Anterior cingulate cortex (tissue), 58 donors: Measurements from ENCODE around the gene MOB1B.

Source experiments
- DNase-seq, 58 donors: peaks; one replicate each; lab custom pipeline; 2025; lab: John Stamatoyannopoulos, UW

Gene MOB1B

DNA sequence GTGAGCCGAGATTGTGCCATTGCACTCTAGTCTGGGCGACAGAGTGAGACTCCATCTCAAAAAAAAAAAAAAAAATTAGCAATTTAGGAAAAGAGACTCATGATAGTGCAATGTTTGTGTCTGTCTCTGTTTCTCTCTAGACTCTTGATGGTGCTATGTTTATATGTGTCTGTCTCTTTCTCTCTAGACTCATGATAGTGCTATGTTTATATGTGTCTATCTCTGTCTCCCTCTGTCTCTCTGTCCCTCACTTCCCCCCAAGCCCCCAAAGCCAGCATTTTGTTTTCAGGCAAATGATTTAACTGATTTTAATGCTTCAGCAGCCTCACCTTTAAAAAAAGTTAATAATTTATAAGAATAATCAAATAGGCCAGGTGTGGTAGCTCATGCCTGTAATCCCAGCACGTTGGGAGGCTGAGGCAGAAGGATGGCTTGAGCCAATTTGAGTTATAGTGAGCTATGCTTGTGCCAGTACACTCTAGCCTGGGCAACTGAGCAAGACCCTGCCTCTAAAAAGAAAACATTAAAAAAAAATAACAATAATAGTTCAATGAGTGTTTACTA is 6.9 kb downstream of the MOB1B start:
- DNase-seq, result no peak

DNA sequence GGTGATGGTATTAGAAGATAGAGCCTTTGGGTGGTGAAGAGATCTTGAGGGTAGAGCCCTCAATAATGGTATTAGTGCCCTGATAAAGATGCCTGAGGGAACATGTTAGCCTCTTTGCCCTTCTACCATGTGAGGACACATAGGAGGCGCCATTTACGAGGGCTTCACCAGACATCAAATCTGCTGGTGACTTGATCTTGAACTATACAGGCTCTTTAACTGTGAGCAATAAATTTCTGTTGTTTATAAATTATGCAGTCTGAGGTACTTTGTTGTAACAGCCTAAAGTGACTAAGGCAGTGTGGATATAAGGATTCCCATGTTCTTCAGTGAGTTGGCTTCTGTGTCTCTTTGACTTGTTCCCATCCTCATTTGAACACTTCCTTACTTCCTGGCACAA is 11.8 kb downstream of the MOB1B start:
- no peak for DNase-seq

DNA sequence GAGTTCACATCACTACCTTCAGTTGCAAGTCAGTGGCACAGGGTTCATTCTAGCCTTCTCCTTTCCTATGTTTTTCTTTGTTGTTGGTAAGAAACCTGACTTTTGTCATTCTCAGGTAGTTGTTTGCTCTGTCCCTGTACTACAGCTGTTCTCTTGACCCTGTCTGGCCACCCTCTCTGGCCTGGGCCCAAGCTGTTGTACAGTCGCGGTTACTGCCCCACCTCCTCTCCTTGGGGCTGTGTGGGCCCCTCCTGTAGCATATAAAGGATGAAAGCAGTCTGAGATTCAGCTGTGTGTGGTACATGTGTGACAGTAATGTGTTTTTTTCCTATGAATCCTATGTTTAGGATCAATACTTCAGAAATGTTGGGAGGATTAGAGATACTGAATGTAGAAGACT is 12.5 kb downstream of the MOB1B start:
- no peak for DNase-seq

DNA sequence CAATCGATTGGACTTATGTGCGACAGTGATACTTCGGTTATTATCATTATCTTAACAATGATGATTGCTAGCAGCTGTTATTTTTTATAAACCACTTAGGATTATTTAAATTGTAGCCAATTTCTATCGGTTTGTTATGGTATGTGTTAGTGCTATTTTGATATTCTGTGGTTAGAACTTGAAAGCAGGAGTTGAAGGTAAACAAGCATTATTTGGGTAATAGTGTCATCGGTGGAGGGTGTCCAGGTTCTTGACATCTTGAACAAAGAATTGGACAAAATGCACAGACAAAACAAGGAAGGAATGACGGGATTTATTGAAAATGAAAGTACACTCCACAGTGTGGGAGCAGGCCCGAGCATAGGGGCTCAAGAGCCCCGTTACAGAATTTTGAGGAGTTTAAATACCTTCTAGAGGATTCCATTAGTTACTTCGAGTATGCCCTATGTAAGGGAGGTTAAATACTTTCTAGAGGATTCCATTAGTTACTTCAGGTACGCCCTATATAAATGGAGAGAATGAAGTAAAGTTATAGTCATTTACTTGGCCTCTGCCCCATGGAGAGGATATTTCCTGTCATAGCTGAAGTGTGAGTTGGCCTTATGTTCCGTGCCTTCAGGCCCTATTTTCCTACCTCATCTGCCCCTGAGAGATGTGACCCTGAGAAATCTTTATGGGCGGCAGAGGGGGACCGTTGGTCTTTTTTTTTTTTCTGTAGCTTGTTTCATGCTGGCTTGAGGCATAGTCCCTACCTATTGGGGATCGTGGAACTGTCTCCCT is 13.1 kb downstream of the MOB1B start:
- DNase-seq, result no peak

DNA sequence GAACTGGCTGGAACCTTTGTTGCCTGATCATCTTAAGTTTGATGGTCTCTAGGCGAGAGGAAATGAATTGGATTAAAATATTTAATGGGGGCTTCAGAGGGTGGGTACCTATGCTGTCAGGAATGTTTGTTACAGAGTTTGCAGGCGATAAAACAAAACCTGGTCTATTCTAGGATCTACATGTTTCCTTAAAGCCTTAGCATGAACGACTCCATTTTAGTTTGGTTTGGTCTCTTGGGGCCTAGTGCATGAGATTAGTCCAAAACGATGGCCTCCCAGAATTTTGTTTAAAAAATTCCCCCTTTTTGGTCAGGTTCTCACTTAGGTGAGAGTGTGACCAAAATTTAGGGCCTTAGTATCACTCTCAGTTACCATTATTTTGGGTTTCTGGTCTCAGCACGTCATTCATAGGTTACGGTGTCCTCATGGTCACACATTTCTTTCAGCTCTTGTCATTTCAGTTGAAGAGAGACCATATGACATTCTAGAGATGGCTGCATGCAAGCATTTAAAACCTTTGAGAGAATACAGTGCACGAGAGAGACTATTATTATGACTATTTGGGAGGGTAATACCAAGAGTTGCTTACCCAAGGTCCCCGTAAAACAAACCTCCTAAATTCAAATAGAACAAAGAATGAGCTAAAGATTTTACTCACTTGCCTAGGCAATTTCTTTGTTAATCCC is 13.8 kb downstream of the MOB1B start:
- no peak for DNase-seq

DNA sequence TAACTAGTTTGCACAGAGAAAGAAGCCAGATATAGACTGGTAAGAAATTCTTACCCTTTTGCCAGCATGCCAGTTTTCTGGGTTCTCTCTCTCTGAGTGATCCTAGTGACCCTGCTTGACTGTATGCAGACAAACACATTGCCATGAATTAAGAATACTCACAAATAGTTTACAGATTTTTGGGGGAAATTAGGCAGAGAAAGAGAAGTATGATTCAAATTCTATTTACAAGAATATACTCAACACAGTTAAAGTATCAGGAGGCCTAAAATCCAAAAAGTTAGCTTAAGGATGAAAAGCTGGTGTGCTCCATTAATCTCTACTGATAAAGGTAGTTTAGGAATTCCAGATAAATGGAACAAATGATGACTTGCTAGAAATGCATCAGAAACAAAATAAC is 18.4 kb downstream of the MOB1B start:
- no peak for DNase-seq

DNA sequence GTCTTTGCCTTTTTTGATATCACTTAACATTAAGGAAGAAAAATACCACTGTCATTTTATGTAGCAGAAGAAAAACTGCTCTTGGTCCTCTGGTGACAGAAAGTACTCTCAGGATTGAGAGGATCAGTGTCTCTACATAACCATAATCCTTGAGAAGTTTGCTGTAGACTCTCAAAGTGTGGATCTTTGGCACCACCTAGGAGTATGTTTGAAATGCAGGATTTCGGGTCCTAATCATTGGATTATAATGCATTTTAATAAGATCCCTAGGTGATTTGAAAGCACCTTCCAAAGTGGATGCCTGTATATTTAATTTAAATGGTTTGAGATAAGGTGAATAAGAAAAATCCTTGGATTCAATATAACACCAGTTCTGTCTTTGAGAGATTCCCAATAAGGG is 23.2 kb downstream of the MOB1B start:
- DNase-seq, result no peak

DNA sequence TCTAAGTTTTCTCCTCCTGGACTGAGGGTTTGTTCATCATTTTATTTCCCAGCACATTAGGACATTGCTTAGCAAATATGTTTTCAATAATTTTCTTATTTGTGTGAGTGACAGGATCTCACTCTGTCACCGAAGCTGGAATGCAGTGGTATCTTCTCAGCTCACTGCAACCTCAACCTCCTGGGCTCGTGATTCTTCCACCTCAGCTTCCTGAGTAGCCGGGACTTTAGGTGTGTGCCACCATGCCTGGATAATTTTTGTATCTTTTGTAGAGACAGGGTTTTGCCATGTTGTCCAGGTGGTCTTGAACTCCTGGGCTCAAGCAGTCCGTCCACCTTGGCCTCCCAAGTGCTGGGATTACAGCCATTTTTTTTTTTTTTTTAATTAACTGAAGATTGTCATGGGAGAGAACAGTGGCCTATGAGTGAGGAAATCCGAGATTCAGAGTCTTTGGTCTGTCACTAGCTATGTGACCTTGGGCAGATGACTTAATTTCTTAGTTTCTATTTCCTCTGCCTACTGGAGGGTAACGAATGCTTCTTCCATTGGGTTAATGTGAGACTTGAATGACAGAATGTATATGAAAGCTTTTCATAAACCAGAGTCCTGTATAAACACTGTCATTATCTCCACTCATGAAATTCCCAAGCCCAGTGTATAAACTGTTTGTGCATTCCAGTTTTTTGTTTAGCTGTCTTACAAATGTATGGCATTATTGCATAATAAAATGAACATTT is 23.9 kb downstream of the MOB1B start:
- DNase-seq, result no peak

DNA sequence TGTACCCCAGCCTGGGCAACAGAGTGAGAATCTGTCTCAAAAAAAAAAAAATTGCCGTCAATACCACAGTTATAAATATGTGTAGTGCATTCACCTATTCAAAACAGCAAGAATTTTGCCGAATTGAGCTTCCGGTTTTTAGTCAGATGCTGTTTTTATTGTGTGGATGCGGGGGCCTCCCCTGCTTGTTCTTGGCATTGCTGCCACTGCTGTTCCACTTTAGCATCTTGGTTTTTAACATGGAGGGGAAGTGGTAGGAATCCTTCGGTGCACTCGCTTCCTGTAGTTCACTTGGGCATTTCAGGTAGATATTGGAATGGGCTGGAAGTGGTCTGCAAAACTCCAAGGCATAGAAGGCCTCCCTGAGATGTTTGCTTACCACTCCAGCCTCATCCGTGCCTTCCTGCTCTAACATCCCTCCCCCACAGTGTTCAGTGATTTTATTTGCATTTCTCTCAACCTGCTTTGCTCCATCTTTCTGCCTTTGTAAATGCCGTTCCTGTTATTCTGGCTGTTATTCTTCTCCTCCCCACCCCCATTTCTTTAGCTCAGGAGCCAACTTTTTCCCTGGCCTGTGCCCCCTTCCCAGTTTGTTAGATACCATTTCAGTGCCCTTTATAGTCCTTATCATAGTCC is 25.5 kb downstream of the MOB1B start:
- peak in 8 of 58 donors; percentile 1 to 32 (median 22) for DNase-seq

DNA sequence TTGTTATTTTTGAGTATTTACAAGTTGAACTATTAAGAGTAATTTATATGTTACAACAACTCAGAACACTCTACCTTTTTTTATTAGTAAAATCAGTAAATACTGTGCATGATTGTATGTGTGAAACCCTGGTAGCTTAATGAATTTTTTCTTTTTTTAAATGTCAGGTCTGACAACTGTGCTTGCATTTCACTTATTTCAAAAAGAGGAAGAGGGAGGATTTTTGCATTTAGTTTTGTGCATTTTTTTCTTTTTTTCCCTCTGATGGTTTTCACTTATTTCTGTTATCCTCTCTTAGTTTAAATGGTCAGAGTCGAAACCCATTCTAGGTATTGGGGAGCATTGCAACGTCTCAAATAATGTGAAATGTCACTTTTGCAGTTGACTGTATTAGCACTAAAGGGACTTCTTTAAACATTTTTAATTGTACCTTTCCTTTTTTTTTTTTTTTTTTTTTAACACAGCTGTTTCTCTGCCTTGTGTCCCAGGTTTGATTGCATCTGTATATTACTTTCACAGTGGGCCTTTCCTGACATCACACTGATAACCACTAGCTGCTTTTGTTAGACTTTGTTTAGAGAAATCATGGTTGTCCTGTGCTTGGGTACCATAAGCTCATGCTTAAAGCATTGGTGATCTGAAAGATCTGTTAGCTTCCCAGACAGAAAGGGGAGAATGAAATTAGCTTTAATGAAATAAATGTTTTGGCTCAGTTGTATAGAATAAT is 28.5 kb downstream of the MOB1B start:
- DNase-seq, result no peak

DNA sequence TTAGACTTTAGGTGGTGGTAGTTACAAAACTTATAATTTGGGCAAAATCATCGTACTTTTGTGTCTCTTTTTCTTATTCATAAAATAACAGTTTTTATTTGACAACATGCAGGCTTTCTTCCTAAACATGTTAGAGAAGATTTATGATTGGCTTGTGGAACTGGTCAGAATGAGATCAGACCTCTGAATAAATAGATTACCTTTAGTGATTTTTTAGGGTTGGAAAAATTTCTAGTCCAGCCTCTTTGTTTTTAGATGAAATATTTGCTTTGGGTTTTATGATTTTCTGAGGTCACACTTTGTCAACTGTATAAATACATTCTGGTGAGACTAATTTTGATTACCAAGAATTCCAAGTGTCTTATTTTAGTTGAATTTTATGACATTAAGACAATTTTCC is 29.2 kb downstream of the MOB1B start:
- DNase-seq, result no peak

DNA sequence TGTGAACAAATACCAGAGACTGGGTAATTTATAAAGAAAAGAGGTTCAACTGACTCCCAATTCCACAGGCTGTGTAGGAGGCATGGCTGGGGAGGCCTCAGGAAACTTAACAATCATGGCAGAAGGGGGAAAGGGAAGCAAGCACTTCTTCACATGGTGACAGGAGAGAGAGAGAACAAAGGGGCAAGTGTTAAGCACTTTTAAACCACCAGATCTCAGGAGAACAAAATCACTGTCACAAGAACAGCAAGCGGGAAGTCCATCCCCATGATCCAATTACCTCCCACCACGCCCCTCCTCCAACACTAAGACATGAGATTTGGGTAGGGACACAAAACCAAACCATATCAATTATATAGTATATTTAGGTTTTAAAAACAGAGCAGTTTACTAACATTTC is 30.8 kb downstream of the MOB1B start:
- no peak for DNase-seq

DNA sequence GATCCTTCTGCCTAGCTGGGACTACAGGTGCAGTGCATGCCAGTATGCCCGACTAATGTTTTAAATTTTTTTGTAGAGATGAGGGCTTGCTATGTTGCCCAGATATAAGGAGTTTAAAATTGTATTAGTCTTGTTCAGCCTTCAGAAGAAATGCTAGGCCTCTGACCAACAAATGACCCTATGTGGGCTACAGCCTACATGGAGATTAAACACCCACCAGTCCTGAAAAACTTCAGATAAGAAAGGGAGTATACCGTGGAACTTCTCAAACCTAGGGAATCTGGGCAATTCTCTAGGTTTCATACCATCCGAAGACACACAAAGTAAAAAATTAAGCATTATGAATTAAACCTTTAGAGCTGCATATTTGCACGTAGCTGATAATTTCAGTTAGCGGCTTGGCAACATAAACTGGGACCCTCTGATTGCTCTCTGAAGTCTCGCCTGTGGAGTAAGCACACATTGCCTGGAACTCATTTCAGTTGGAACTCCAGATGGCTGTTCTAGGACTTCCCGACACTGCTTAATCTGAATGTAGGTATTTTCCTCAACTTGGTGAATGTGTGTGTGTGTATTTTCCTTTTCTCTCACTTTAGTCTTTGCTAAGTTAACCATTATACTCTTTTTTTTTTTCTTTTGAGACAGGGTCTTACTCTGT is 33.0 kb downstream of the MOB1B start:
- DNase-seq, result no peak

DNA sequence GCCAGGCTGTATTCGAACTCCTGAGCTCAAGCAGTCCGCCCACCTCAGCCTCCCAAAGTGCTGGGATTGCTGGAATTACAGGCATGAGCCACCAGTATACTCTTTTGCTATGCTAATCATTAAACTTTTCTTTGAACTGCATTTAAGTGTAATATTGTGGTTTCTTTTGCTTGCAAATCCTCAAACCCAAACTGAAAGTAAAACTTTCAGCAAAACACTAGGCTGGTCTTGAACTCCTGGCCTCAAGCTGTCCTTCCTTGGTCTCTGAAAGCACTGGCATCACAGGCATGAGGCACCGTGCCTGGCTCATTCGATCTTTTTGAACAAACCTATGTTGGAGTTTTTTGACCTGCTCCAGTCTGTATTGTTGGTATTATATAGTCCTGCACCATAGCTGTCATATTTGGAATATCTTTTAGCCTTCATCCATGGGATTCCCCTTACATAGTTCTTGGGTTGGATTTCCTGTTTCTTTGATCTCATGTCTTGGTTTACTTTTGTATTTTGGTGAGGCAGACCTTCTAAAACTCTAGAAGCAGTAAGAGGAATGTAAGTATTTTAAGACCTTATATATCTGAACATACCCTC is 34.1 kb downstream of the MOB1B start:
- no peak for DNase-seq

DNA sequence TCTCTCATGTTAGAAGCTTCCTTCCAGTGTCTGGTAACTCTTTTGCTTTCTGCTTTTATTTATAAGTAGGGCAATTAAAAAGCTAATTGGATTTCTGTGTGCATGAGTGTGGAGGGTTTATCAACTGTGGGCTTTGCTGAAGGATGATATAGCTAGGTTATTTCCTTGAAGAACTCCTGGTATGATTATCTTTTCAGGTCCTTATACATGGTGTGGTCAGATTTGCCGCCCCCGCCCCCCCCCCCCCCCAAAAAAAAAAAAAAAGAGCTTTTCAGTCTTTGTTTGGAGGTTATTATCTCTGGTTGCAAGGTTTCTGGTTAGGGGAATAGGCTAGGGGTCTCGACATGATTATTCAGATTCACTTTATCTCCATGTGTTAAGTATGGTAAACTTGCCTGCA is 35.9 kb downstream of the MOB1B start:
- DNase-seq, result no peak

DNA sequence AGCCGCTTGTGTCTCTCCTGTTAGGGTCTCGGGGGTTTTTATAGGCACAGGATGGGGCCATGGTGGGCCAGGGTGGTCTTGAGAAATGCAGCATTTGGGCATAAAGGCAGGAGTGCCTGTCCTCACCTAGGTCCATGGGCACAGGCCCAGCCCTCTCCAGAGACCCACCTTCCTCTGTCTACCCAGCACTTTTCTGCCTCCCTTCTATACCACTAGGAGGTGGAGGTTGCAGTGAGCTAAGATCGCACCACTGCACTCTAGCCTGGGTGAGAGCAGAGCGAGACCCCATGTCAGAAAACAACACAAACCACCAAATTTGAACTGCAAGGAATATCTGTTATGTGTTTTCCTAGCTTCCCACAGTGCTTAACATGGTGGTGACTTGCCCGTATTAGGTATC is 38.0 kb downstream of the MOB1B start:
- DNase-seq, result no peak

DNA sequence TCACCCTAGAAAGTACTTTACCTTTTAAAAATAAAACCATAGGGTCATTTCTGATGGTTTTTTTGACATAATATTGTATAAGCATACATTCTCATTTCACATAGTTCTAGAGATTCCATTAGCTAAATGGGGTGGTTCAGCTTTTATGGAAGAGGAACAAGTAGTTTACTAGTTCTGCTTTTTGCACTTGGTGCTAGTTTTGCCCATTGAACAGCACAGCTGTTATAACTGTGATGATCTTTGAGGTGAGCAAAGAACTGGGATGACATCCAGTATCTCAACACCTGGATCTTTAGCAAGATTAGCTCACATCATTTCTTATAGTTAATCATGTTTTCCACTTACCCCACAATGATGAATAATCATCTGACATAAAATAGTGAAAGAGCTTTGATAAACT is 40.9 kb downstream of the MOB1B start:
- DNase-seq, result no peak

DNA sequence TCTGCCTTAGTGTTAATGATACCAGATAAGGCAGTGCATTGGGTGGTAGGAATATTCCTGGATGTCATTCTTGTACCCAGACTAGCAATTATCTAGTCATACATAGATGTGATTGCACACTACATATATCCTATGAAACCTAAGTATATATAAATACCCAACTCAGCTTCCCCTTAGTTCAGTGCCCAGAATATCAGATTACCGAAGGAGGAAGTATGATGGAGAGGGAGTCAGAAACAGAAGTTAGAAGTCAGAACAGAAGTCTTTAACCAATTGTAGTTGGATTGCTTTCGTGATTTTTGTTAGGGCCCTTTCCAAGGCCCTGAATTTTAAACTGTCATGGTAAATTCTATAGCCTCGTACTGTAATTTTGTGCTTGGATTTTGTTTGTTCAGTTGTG is 42.9 kb downstream of the MOB1B start:
- DNase-seq, result no peak

DNA sequence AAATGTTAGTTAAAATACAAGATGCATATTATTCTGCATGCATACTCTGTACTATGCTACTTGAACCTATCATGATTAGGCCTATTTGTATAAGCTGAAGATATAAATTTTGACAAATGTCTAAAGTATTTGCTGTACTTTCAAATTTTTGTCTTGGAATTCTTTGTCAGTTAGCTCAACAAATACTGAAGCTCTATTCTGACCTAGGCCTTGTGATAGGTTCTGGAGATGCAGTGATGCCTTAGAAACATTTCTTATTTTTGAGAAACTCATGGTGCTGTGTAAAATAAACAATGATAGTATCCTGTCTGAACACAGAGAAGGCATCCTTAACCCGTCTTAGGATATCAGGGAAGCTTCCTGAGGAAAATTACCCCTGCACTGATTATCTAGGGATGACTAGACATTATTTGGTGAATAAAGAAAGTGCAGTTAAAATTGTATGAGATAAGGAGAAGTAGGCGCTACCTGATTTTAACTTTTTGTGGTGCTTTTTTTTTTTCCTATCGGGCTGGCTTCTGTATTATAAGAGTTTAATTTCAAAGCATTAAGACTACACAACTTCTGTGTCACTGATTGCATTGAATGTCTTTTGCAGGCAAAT is 43.4 kb downstream of the MOB1B start:
- no peak for DNase-seq
